Fibroblast of the conjunctiva (primary cell): ENCODE data around the gene SELE.
A peak's percentile ranks its signal among the peaks of the same experiment; 100 is the strongest.
"Not testable (repeated sequence)": the region's sequence is repeated elsewhere in the genome, so short reads cannot be mapped to it uniquely, and the experiment has no call there.

Experiments used
- DNase-seq: peaks from one replicate; pipeline ENCODE4 v3.0.0-alpha.2; 2010; ENCODE audit warnings: low read depth

The SELE gene

GRCh38 chr1:169722779-169723178, 11.1 kb downstream of the SELE start:
- DNase-seq, result no peak

GRCh38 chr1:169715100-169715499, 18.8 kb downstream of the SELE start:
- not testable (repeated sequence) for DNase-seq

- not testable (repeated sequence) for DNase-seq
Observed at GRCh38 chr1:169713090-169713489, 20.8 kb downstream of the SELE start.

GRCh38 chr1:169712309-169712631, 21.6 kb downstream of the SELE start:
- DNase-seq, result no peak

- peak; percentile 64 for DNase-seq
Observed at GRCh38 chr1:169711469-169712308, 22.2 kb downstream of the SELE start, which contains the start of gene SELL. Gene SELL (minus strand): TSS chr1:169711620. CDS start chr1:169711498, 122 bp downstream.

- no peak for DNase-seq
Observed at GRCh38 chr1:169708647-169709046, 25.2 kb downstream of the SELE start.

- no peak for DNase-seq
Observed at GRCh38 chr1:169707912-169708604, 25.8 kb downstream of the SELE start.

GRCh38 chr1:169704797-169705196, 29.1 kb downstream of the SELE start:
- DNase-seq, result no peak

GRCh38 chr1:169701261-169702005, 32.4 kb downstream of the SELE start:
- no peak for DNase-seq

GRCh38 chr1:169699707-169700106, 34.2 kb downstream of the SELE start:
- DNase-seq, result no peak

GRCh38 chr1:169698976-169699375, 34.9 kb downstream of the SELE start:
- DNase-seq, result no peak

- DNase-seq, result no peak
Observed at GRCh38 chr1:169697755-169698154, 36.1 kb downstream of the SELE start.

GRCh38 chr1:169696273-169697100, 37.4 kb downstream of the SELE start:
- DNase-seq, result no peak

- no peak for DNase-seq
Observed at GRCh38 chr1:169694304-169695075, 39.4 kb downstream of the SELE start.

- no peak for DNase-seq
Observed at GRCh38 chr1:169692756-169693460, 41.0 kb downstream of the SELE start.

- DNase-seq, result no peak
Observed at GRCh38 chr1:169690489-169690888, 43.4 kb downstream of the SELE start.

- DNase-seq, result no peak
Observed at GRCh38 chr1:169689395-169689794, 44.5 kb downstream of the SELE start.

GRCh38 chr1:169688377-169688776, 45.5 kb downstream of the SELE start:
- not testable (repeated sequence) for DNase-seq

- no peak for DNase-seq
Observed at GRCh38 chr1:169683661-169684060, 50.2 kb downstream of the SELE start.

GRCh38 chr1:169683168-169683567, 50.7 kb downstream of the SELE start:
- DNase-seq, result not testable (repeated sequence)
